Tibial nerve (tissue), 3 donors: ENCODE measurements around the gene TNFAIP2.

Experiments
- CTCF ChIP-seq, 5 experiments: fragments of 200-600 bp in 3 of 5; fragments of 450-650 bp in 2 of 5; sonication (generic) in 3 of 5; IDR thresholded peaks; one replicate each; pipeline ENCODE4 v1.5.1; 2016 to 2019; ENCODE audit warnings: antibody characterized with exemption in 5 of 5, mild to moderate bottlenecking in 3 of 5, moderate library complexity in 2 of 5
- POLR2A ChIP-seq, 2 donors: fragments of 450-650 bp; IDR thresholded peaks; one replicate each; pipeline ENCODE4 v1.6.1; 2017; ENCODE audit warnings: antibody characterized with exemption in 2 of 2, mild to moderate bottlenecking in 2 of 2, moderate library complexity in 2 of 2

GRCh38 chr14:103155010-103155409 is 31.7 kb downstream of the TNFAIP2 start:
- TF ChIP-seq CTCF (IDR thresholded peaks at IDR 0.05) (no peak), POLR2A (IDR thresholded peaks at IDR 0.05) (no peak)
